DOHH2 (cell line): Measurements from ENCODE around the gene TRIM67.

Source experiments
- H3F3A ChIP-seq: fragments of 200-600 bp; sonication (generic), shearing (Covaris generic); 2 replicates; pipeline ENCODE4 v1.6.0; 2016; ENCODE audit warnings: antibody characterized with exemption, mild to moderate bottlenecking; ENCODE audit not compliant: control insufficient read depth, insufficient read depth
- H3K27ac ChIP-seq: fragments of 200-600 bp; sonication (generic); 2 replicates; pipeline ENCODE4 v1.5.1; 2014; ENCODE audit warnings: low read depth, mild to moderate bottlenecking, low read length, moderate library complexity
- H3K27me3 ChIP-seq: fragments of 200-600 bp; sonication (generic); 2 replicates; pipeline ENCODE4 v1.6.1; 2014; ENCODE audit warnings: mild to moderate bottlenecking, low read length, mixed read lengths; ENCODE audit not compliant: control insufficient read depth
- H3K36me3 ChIP-seq: fragments of 200-600 bp; sonication (generic); 2 replicates; pipeline ENCODE4 v1.6.1; 2014; ENCODE audit warnings: mild to moderate bottlenecking, low read length, moderate library complexity, mixed read lengths; ENCODE audit not compliant: control insufficient read depth
- H3K4me1 ChIP-seq: fragments of 200-600 bp; sonication (generic); 2 replicates; pipeline ENCODE4 v1.6.1; 2014; ENCODE audit warnings: mild to moderate bottlenecking, low read length, mixed read lengths; ENCODE audit not compliant: control insufficient read depth
- H3K4me2 ChIP-seq: fragments of 200-600 bp; sonication (generic); 2 replicates; pipeline ENCODE4 v1.6.0; 2014; ENCODE audit warnings: mild to moderate bottlenecking, low read length, moderate library complexity
- H3K4me3 ChIP-seq: fragments of 200-600 bp; sonication (generic); 2 replicates; pipeline ENCODE4 v1.5.1; 2014; ENCODE audit warnings: mild to moderate bottlenecking, low read length, mixed read lengths
- H3K79me2 ChIP-seq: fragments of 200-600 bp; sonication (generic); 2 replicates; pipeline ENCODE4 v1.6.1; 2014; ENCODE audit warnings: mild to moderate bottlenecking, low read length, mixed read lengths; ENCODE audit not compliant: control insufficient read depth
- H3K9me2 ChIP-seq: fragments of 200-600 bp; sonication (generic); replicated peaks from 2 replicates; pipeline ENCODE4 v1.6.1; 2014; ENCODE audit warnings: mild to moderate bottlenecking, low read length, mixed read lengths; ENCODE audit not compliant: control insufficient read depth
- H3K9me3 ChIP-seq: fragments of 200-600 bp; sonication (generic); 2 replicates; pipeline ENCODE4 v1.6.1; 2014; ENCODE audit warnings: antibody characterized with exemption, low read length, mixed read lengths; ENCODE audit not compliant: control insufficient read depth, insufficient read depth
- H4K20me1 ChIP-seq: fragments of 200-600 bp; sonication (generic); 2 replicates; pipeline ENCODE4 v1.6.0; 2014; ENCODE audit warnings: low read depth, mild to moderate bottlenecking, antibody characterized with exemption, low read length, moderate library complexity; ENCODE audit not compliant: control insufficient read depth, insufficient read depth
- EZH2phosphoT487 ChIP-seq: fragments of 200-600 bp; sonication (generic); IDR thresholded peaks from 2 replicates; pipeline ENCODE4 v1.6.1; 2017; ENCODE audit warnings: borderline replicate concordance, mild to moderate bottlenecking, antibody characterized with exemption, low read length, moderate library complexity, mixed read lengths
- TF ChIP-seq, protein P1 (sequence below): fragments of 200-600 bp; sonication (generic); IDR thresholded peaks from one replicate; pipeline ENCODE4 v1.5.1; 2014; ENCODE audit warnings: antibody characterized with exemption, mild to moderate bottlenecking, low read depth, low read length; ENCODE audit not compliant: poor library complexity, severe bottlenecking

The TRIM67 gene

GRCh38 chr1:231172411-231172810 is 10.6 kb downstream of the TRIM67 start:
- Histone ChIP-seq H3K9me3 (no peaks in the 10 kb centered on the region), H4K20me1 (no peaks in the 10 kb centered on the region), H3K27ac (no peak overlapping the region), H3K36me3 (no peaks in the 10 kb centered on the region), H3F3A (no peaks in the 10 kb centered on the region), H3K4me3 (no peak overlapping the region), H3K4me1 (no peaks in the 10 kb centered on the region), H3K9me2 (no peaks in the 10 kb centered on the region), H3K4me2 (no peak overlapping the region), H3K27me3 (peaks cover 12% of the 10 kb centered on the region), H3K79me2 (no peaks in the 10 kb centered on the region)
- TF ChIP-seq EZH2phosphoT487: no peak
- TF ChIP-seq, protein P1, sequence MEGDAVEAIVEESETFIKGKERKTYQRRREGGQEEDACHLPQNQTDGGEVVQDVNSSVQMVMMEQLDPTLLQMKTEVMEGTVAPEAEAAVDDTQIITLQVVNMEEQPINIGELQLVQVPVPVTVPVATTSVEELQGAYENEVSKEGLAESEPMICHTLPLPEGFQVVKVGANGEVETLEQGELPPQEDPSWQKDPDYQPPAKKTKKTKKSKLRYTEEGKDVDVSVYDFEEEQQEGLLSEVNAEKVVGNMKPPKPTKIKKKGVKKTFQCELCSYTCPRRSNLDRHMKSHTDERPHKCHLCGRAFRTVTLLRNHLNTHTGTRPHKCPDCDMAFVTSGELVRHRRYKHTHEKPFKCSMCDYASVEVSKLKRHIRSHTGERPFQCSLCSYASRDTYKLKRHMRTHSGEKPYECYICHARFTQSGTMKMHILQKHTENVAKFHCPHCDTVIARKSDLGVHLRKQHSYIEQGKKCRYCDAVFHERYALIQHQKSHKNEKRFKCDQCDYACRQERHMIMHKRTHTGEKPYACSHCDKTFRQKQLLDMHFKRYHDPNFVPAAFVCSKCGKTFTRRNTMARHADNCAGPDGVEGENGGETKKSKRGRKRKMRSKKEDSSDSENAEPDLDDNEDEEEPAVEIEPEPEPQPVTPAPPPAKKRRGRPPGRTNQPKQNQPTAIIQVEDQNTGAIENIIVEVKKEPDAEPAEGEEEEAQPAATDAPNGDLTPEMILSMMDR: no peak

- H3K4me2 ChIP-seq: no peak overlapping the region
- TF ChIP-seq EZH2phosphoT487: no peak
- TF ChIP-seq, protein P1: no peak
- no peaks in the 10 kb centered on the region for H3K4me1 ChIP-seq
- H3K9me2 ChIP-seq: no peaks in the 10 kb centered on the region
- no peaks in the 10 kb centered on the region for H3F3A ChIP-seq
- no peaks in the 10 kb centered on the region for H3K79me2 ChIP-seq
- H3K27ac ChIP-seq: no peak overlapping the region
- peaks cover 12% of the 10 kb centered on the region for H3K27me3 ChIP-seq
- no peaks in the 10 kb centered on the region for H3K9me3 ChIP-seq
- H3K4me3 ChIP-seq: no peak overlapping the region
- H3K36me3 ChIP-seq: no peaks in the 10 kb centered on the region
- no peaks in the 10 kb centered on the region for H4K20me1 ChIP-seq
Measured at GRCh38 chr1:231176421-231176820, 14.6 kb downstream of the TRIM67 start.

DNA sequence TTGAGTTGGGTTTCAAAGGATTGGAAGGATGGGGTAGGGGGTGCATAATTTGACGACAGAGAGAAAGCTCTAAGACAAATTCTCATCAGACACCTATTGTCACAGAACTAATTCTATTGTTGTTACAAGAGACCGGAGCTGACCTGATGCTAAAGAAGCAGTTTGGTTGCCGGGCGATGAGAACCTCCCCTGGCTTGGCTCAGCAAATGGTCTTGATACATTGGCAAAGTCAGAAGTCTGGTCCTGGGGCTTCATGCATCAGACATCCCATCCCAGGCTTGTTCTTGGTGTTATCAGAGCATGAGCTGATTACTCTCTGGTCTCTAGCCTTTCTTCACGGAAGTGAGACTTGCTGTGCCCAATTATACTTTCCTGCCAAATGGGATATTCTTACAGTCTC is 15.4 kb downstream of the TRIM67 start:
- Histone ChIP-seq H3F3A (no peaks in the 10 kb centered on the region), H3K79me2 (no peaks in the 10 kb centered on the region), H3K36me3 (no peaks in the 10 kb centered on the region), H3K4me2 (no peak overlapping the region), H3K9me3 (no peaks in the 10 kb centered on the region), H3K27me3 (peaks cover 12% of the 10 kb centered on the region), H3K4me1 (no peaks in the 10 kb centered on the region), H3K27ac (no peak overlapping the region), H3K9me2 (no peaks in the 10 kb centered on the region), H4K20me1 (no peaks in the 10 kb centered on the region), H3K4me3 (no peak overlapping the region)
- no peak for TF ChIP-seq EZH2phosphoT487
- TF ChIP-seq, protein P1: no peak

DNA sequence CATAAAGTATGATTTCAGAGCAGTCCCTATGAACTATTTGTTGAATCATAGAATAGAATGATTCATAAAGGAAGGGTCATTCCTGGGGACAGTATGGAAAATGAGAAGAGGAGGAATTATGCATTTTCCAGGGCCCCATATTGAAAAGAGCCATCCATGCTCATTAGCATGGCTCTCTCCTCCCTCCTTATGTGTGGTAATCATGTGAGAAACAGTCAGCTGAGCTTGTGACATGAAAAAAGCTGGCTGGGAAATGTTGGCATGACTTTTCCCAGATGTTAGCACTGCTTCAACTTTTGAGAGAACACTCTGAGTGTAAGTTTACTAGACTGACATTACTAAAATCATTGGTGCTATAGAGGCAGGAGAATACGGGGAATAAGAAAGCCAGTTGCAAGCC is 16.1 kb downstream of the TRIM67 start:
- H3K79me2 ChIP-seq: no peaks in the 10 kb centered on the region
- no peak overlapping the region for H3K27ac ChIP-seq

More for the DNA sequence above, 16.1 kb downstream of the TRIM67 start:
- no peaks in the 10 kb centered on the region for H3F3A ChIP-seq
- H3K9me2 ChIP-seq: no peaks in the 10 kb centered on the region
- no peaks in the 10 kb centered on the region for H3K4me1 ChIP-seq
- H3K4me2 ChIP-seq: no peak overlapping the region
- TF ChIP-seq EZH2phosphoT487: no peak
- TF ChIP-seq, protein P1: no peak
- H3K36me3 ChIP-seq: no peaks in the 10 kb centered on the region
- peaks cover 12% of the 10 kb centered on the region for H3K27me3 ChIP-seq
- no peaks in the 10 kb centered on the region for H3K9me3 ChIP-seq
- H3K4me3 ChIP-seq: no peak overlapping the region
- H4K20me1 ChIP-seq: no peaks in the 10 kb centered on the region
